TTC549 (cell line): Measurements from ENCODE around the gene RNF224.

Experiments
- FAIRE-seq: peaks from 2 replicates; lab custom pipeline; 2012; peaks lifted over from hg19 to GRCh38; lab: Jason Lieb, UNC

Gene RNF224

GRCh38 chr9:137215196-137215986 lies 11.9 kb upstream of the RNF224 start:
- FAIRE-seq = no peak

- no peak for FAIRE-seq
Measured at GRCh38 chr9:137216188-137216965, 10.9 kb upstream of the RNF224 start.

GRCh38 chr9:137217276-137218211 lies 9.8 kb upstream of the RNF224 start:
- no peak for FAIRE-seq

GRCh38 chr9:137218212-137218753 lies 9.0 kb upstream of the RNF224 start:
- FAIRE-seq = no peak

GRCh38 chr9:137218754-137219271 lies 8.5 kb upstream of the RNF224 start:
- FAIRE-seq = no peak

GRCh38 chr9:137219757-137220316 lies 7.5 kb upstream of the RNF224 start:
- FAIRE-seq = no peak

- FAIRE-seq = no peak
Measured at GRCh38 chr9:137220317-137221094, 6.8 kb upstream of the RNF224 start.

- no peak for FAIRE-seq
Measured at GRCh38 chr9:137221095-137221505, 6.2 kb upstream of the RNF224 start.

- FAIRE-seq = no peak
Measured at GRCh38 chr9:137221506-137222111, 5.7 kb upstream of the RNF224 start.

GRCh38 chr9:137222190-137223077 lies 4.9 kb upstream of the RNF224 start, which contains the start of gene RNF208:
Gene RNF208, minus strand, starts transcription at chr9:137222240. Its CDS starts 1,028 bp downstream, at chr9:137221212.
- FAIRE-seq = no peak

- peak; percentile 86 for FAIRE-seq
Measured at GRCh38 chr9:137223078-137223970, 4.0 kb upstream of the RNF224 start.

GRCh38 chr9:137224830-137225694 lies 2.2 kb upstream of the RNF224 start, which contains the start of gene CYSRT1:
Gene CYSRT1, plus strand, starts transcription at chr9:137225174. Its CDS starts 448 bp downstream, at chr9:137225622.
- FAIRE-seq = no peak

- FAIRE-seq = no peak
Measured at GRCh38 chr9:137225699-137226331, 1.5 kb upstream of the RNF224 start.

GRCh38 chr9:137226338-137227053 lies 806 bp upstream of the RNF224 start:
- FAIRE-seq = no peak

- FAIRE-seq = no peak
Measured at GRCh38 chr9:137227853-137228505, 677 bp downstream of the RNF224 start.
